Measurements from ENCODE around the gene KRTAP5-9. TPM values are rescaled to one million over a fixed set of nuclear protein-coding genes. Genes with fewer than 3 reads are reported as not detected.

The KRTAP5-9 gene
- total and polyA plus RNA-seq, 2 of the 8 experiments (the other 6 are each of a cell fraction or from before 2014, with no cell fraction given): 0.11 TPM; not detected in 1

DNA sequence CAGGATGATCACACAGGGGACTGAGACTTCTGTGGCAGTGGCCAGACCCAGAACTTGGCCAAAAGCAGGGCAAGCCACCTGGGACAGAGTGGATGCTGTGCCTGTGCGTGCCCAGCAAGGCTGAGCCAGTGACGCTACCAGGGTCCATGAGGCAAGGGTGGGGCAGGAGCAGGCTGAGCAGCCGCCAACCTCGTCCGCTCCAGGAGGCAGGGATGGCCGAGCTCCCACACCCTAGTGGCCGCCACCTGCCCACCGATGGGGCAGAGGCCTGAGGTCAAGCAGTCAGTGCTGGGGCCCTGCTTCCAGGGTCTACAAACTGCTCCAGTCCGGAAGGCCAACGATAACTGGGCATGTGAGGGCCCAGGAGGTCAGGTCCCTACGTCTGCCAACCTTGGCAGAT, 7.3 kb downstream of the KRTAP5-9 start:
- H3K23ac ChIP-seq (ENCODE audit: insufficient read length): no peak overlapping the region
- H2BK12ac ChIP-seq (ENCODE audit: low read depth, low read length): no peak overlapping the region
- DNase-seq (ENCODE audit: low read depth in 1 of 2, low spot score in 2 of 2): no peak
- H4K5ac ChIP-seq (ENCODE audit: insufficient read length, low read depth, low read length): no peak overlapping the region
- 0 out of 7 replicates have a peak, but pooled peaks cover 0 to 2% (median 0%) of the 10 kb centered on the region in 4 experiments for H3K4me1 ChIP-seq (replicated peaks in 1 of 4; ENCODE audit: control insufficient read depth in 3 of 4, insufficient read depth in 4 of 4, low read length in 3 of 4)
- no peak overlapping the region for H3K4ac ChIP-seq (replicated peaks; ENCODE audit: insufficient read length, low read depth, low read length)
- no peak overlapping the region for H3K27ac ChIP-seq (ENCODE audit: low read depth, low read length)
- H3K79me2 ChIP-seq (ENCODE audit: control insufficient read depth in 1 of 2, insufficient read depth in 2 of 2, low read length in 2 of 2): no peaks in the 10 kb centered on the region
- H3K9me3 ChIP-seq (ENCODE audit: insufficient read depth in 2 of 2, low read depth in 1 of 2, low read length in 1 of 2): peaks cover 6 to 8% of the 10 kb centered on the region in 2 experiments; a peak in 2 of 4 replicates
- H3K14ac ChIP-seq (ENCODE audit: insufficient read length): no peak overlapping the region
- FAIRE-seq: no peak
- H2BK20ac ChIP-seq (ENCODE audit: low read length): no peak overlapping the region
- H3K23me2 ChIP-seq (ENCODE audit: low read depth, low read length): peaks cover 2% of the 10 kb centered on the region; the same call in 1 of the 2 replicates
- no peak overlapping the region for H2BK15ac ChIP-seq (ENCODE audit: low read length)
- no peak overlapping the region for H2BK120ac ChIP-seq (replicated peaks; ENCODE audit: low read depth, low read length)
- H3K4me2 ChIP-seq (ENCODE audit: insufficient read depth in 1 of 2, low read depth in 2 of 2, low read length in 2 of 2): no peak overlapping the region
- H3K56ac ChIP-seq (replicated peaks; ENCODE audit: insufficient read length, low read depth, low read length): no peak overlapping the region
- CTCF ChIA-PET (ENCODE audit: partially characterized antibody): no interaction called here
- no peak overlapping the region for H2AFZ ChIP-seq (ENCODE audit: low read length)
- peak overlapping the region; percentile 25; the same call in 1 of the 2 replicates for H4K8ac ChIP-seq (ENCODE audit: extremely low read depth, insufficient read depth, low read length)
- no peaks in the 10 kb centered on the region for H3K27me3 ChIP-seq (replicated peaks in 1 of 4; ENCODE audit: control insufficient read depth in 3 of 4, extremely low read depth in 1 of 4, insufficient read depth in 3 of 4, low read length in 3 of 4)
- no peaks in the 10 kb centered on the region for H3K79me1 ChIP-seq (ENCODE audit: low read depth, low read length)
- no peaks in the 10 kb centered on the region for H3K36me3 ChIP-seq (ENCODE audit: control insufficient read depth in 2 of 4, insufficient read depth in 4 of 4, low read length in 3 of 4)
- POLR2A ChIA-PET (ENCODE audit: partially characterized antibody): no interaction called here
- no peak overlapping the region for H2BK5ac ChIP-seq (ENCODE audit: low read depth, low read length)
- WGBS, 2 experiments (ENCODE audit: extremely low coverage in 1 of 2, insufficient coverage in 1 of 2, insufficient read length in 1 of 2, insufficient replicate concordance in 2 of 2, low coverage in 1 of 2, low lambda C conversion rate in 2 of 2, missing lambda C conversion rate in 1 of 2): 95% methylated on average over 10 of the region's 11 CpGs; no CpG with 5 or more reads in 1 of the 2 experiments
- no peak overlapping the region for H3K9ac ChIP-seq (replicated peaks in 1 of 4; ENCODE audit: extremely low read depth in 1 of 4, low read depth in 3 of 4, low read length in 3 of 4)
- TF ChIP-seq TCF12 (IDR thresholded peaks at IDR 0.05; ENCODE audit: low read depth, low read length) (no peak), TBP (IDR thresholded peaks at IDR 0.05; ENCODE audit: low read depth, low read length) (no peak), FOSL1 (IDR thresholded peaks at IDR 0.05; ENCODE audit: insufficient read depth, low read depth, low read length) (no peak), SP2 (IDR thresholded peaks at IDR 0.05; ENCODE audit: low read length) (no peak)
- no peak overlapping the region for H3K18ac ChIP-seq (ENCODE audit: extremely low read depth, low read length)
- no peak overlapping the region for H4K91ac ChIP-seq (replicated peaks; ENCODE audit: insufficient read length, low read length)
- H4K20me1 ChIP-seq (replicated peaks in 1 of 2; ENCODE audit: control insufficient read depth in 1 of 2, insufficient read depth in 2 of 2, low read length in 2 of 2): no peaks in the 10 kb centered on the region
- no peak overlapping the region for H2AK5ac ChIP-seq (ENCODE audit: low read depth, low read length)
- H3K4me3 ChIP-seq (ENCODE audit: extremely low read depth in 1 of 4, insufficient read depth in 2 of 4, low read depth in 3 of 4, low read length in 4 of 4): no peak overlapping the region

Measured in H1 (cell line).